A673 (cell line): ENCODE data around the gene TSPAN4. TPM values are rescaled to one million over a fixed set of nuclear protein-coding genes. Genes with fewer than 3 reads are reported as not detected.

ENCODE experiments used
- BruUV-seq: library from RNA; stranded (reverse); fragments of 400-500 nt; replicated peaks from 2 replicates; lab custom pipeline; 2021; lab: Mats Ljungman, UMichigan
- CTCF ChIA-PET: fragments of 300-600 bp; sonication (Branson Sonifier 250); formaldehyde crosslinking; loops from one replicate; lab custom pipeline; 2022; ENCODE audit warnings: antibody characterized with exemption; lab: Charles Lee
- POLR2A ChIA-PET: fragments of 300-600 bp; sonication (Branson Sonifier 250); formaldehyde crosslinking; loops from one replicate; lab custom pipeline; 2022; ENCODE audit warnings: antibody characterized with exemption; ENCODE audit not compliant: low non-redundant PET; lab: Charles Lee
- DNase-seq: peaks from one replicate; pipeline ENCODE4 v3.0.0-alpha.2; 2015; ENCODE audit warnings: low spot score
- H3K27ac ChIP-seq: fragments of 200-600 bp; sonication (generic); 2 replicates; pipeline ENCODE4 v1.5.1; 2016; ENCODE audit warnings: mixed run types, low read depth, mild to moderate bottlenecking, mixed read lengths, antibody characterized with exemption, low read length; ENCODE audit not compliant: poor library complexity, severe bottlenecking
- H3K27me3 ChIP-seq: fragments of 200-600 bp; sonication (generic); replicated peaks from 2 replicates; pipeline ENCODE4 v1.6.1; 2017; ENCODE audit warnings: mixed run types, low read depth, mild to moderate bottlenecking, mixed read lengths, antibody characterized with exemption, low read length; ENCODE audit not compliant: insufficient read depth, poor library complexity
- H3K36me3 ChIP-seq: fragments of 200-600 bp; sonication (generic); 2 replicates; pipeline ENCODE4 v1.6.1; 2016; ENCODE audit warnings: mixed run types, mild to moderate bottlenecking, mixed read lengths, antibody characterized with exemption, low read length; ENCODE audit not compliant: insufficient read depth, poor library complexity, severe bottlenecking
- H3K4me1 ChIP-seq: fragments of 200-600 bp; sonication (generic); 2 replicates; pipeline ENCODE4 v1.6.1; 2017; ENCODE audit warnings: mixed run types, mild to moderate bottlenecking, mixed read lengths, antibody characterized with exemption, low read length; ENCODE audit not compliant: insufficient read depth, poor library complexity, severe bottlenecking
- H3K4me3 ChIP-seq: fragments of 200-600 bp; sonication (generic); 2 replicates; pipeline ENCODE4 v1.5.1; 2016; ENCODE audit warnings: low read depth, mixed run types, mild to moderate bottlenecking, mixed read lengths, low read length; ENCODE audit not compliant: poor library complexity, severe bottlenecking
- H3K9me3 ChIP-seq: fragments of 200-600 bp; sonication (generic); 2 replicates; pipeline ENCODE4 v1.6.1; 2016; ENCODE audit warnings: mixed run types, low read depth, mild to moderate bottlenecking, mixed read lengths, antibody characterized with exemption, low read length; ENCODE audit not compliant: poor library complexity, severe bottlenecking
- EZH2 ChIP-seq: fragments of 200-600 bp; sonication (generic); IDR thresholded peaks from 2 replicates; pipeline ENCODE4 v1.6.1; 2017; ENCODE audit warnings: borderline replicate concordance, low read depth, mild to moderate bottlenecking, mixed read lengths, antibody characterized with exemption, low read length; ENCODE audit not compliant: poor library complexity, severe bottlenecking
- intact Hi-C: fragments of 100-400 bp; cut with micrococcal nuclease; formaldehyde crosslinking; loops from one replicate; pipeline ENCODE4 v1.10.0; 2022; ENCODE audit not compliant: unreplicated experiment
- total RNA-seq: library from RNA; stranded (reverse); gene quantifications from 2 replicates; pipeline ENCODE4 v1.2.3, GENCODE V29; 2021
- TF ChIP-seq, protein P1 (sequence below): fragments of 300-800, 200-600 bp; sonication (generic); conservative IDR thresholded peaks from 2 replicates; pipeline ENCODE4 v1.5.1; 2017; ENCODE audit warnings: low read depth, mild to moderate bottlenecking, antibody characterized with exemption, low read length, moderate library complexity, mixed read lengths

Gene TSPAN4
- total RNA-seq, 1 experiment from 2014 or later, result 17.5 TPM

GRCh38 chr11:863910-864827 is 21.5 kb downstream of the TSPAN4 start:
- CTCF ChIA-PET, result no interaction called here
- no peak for TF ChIP-seq EZH2
- TF ChIP-seq, protein P1, sequence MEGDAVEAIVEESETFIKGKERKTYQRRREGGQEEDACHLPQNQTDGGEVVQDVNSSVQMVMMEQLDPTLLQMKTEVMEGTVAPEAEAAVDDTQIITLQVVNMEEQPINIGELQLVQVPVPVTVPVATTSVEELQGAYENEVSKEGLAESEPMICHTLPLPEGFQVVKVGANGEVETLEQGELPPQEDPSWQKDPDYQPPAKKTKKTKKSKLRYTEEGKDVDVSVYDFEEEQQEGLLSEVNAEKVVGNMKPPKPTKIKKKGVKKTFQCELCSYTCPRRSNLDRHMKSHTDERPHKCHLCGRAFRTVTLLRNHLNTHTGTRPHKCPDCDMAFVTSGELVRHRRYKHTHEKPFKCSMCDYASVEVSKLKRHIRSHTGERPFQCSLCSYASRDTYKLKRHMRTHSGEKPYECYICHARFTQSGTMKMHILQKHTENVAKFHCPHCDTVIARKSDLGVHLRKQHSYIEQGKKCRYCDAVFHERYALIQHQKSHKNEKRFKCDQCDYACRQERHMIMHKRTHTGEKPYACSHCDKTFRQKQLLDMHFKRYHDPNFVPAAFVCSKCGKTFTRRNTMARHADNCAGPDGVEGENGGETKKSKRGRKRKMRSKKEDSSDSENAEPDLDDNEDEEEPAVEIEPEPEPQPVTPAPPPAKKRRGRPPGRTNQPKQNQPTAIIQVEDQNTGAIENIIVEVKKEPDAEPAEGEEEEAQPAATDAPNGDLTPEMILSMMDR, result no peak
- no peak for DNase-seq
- Histone ChIP-seq H3K27ac (no peak overlapping the region), H3K27me3 (no peaks in the 10 kb centered on the region), H3K9me3 (no peaks in the 10 kb centered on the region), H3K36me3 (no peaks in the 10 kb centered on the region), H3K4me1 (peaks cover 15% of the 10 kb centered on the region), H3K4me3 (no peak overlapping the region)
- intact Hi-C loops, result no loop called here
- BruUV-seq, result no TSS peak
- POLR2A ChIA-PET, result no interaction called here

DNA sequence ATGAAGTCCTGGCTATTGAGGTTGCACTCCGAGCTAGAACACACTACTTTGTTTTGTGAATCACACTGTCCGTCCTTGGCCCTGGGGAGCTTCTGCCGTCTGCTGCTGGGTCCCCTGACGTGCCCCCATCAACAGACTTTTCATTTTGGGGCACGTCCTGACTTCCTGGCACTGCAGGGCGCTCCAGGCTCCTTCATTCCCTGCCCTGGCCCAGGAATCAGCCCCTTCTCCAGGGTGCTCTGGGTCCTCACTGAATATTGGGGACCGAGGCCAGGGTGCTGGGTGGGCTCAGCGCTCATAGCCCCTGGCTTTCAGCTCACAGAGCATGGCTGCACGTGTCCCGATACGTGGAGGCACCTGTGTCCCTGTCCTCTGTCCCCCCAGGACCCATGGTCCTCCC is 22.2 kb downstream of the TSPAN4 start:
- ChIA-PET POLR2A (no interaction called here), CTCF (no interaction called here)
- H3K36me3 ChIP-seq, result no peaks in the 10 kb centered on the region
- BruUV-seq, result no TSS peak
- H3K4me3 ChIP-seq, result no peak overlapping the region
- intact Hi-C loops, result no loop called here
- no peak for DNase-seq
- no peak overlapping the region for H3K27ac ChIP-seq
- TF ChIP-seq EZH2, result no peak
- TF ChIP-seq, protein P1, result no peak
- H3K4me1 ChIP-seq, result peaks cover 11% of the 10 kb centered on the region
- H3K27me3 ChIP-seq, result no peaks in the 10 kb centered on the region
- H3K9me3 ChIP-seq, result no peaks in the 10 kb centered on the region

DNA sequence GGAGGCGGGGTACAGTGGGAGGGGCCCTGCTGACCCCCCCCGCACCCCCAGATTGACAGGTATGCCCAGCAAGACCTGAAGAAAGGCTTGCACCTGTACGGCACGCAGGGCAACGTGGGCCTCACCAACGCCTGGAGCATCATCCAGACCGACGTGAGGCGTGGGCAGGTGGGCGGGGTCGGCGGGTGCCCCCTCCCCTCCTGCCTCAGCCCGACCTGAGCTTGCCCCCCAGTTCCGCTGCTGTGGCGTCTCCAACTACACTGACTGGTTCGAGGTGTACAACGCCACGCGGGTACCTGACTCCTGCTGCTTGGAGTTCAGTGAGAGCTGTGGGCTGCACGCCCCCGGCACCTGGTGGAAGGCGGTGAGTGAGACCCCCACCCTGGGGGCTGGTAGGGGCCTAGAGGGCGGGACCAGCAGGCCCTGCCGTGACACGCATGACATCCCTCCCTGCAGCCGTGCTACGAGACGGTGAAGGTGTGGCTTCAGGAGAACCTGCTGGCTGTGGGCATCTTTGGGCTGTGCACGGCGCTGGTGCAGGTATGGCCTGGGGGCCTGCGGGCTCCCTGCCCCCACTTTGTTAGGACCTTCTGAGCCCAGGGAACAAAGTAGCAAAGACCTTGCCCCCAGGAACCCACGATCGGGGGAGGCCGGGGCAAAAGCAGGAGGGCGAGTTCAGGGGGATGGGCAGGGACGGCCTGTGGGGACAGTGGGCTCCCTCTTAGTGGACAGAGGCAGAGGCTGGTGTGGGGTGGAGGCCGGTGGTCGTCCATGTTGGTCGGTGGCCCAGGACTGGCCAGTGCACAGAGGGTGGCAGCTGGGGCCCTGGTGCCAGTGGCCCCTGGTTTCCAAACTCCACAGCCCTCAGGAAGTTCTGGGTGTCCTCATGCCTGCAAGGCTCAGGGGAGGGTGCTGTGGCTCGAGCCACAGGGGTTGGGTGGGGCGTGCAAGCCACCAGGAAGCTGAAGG is 23.1 kb downstream of the TSPAN4 start:
- no peaks in the 10 kb centered on the region for H3K27me3 ChIP-seq
- peaks cover 4% of the 10 kb centered on the region for H3K4me1 ChIP-seq
- TF ChIP-seq, protein P1, result no peak
- no peak for TF ChIP-seq EZH2
- no peak overlapping the region for H3K4me3 ChIP-seq
- no peaks in the 10 kb centered on the region for H3K36me3 ChIP-seq
- H3K9me3 ChIP-seq, result no peaks in the 10 kb centered on the region
- DNase-seq, result no peak
- BruUV-seq, result no TSS peak
- ChIA-PET POLR2A (no interaction called here), CTCF (no interaction called here)
- no peak overlapping the region for H3K27ac ChIP-seq
- intact Hi-C loops, result no loop called here
